WTC11 (cell line): ENCODE data around the gene SBF1. TPM values are rescaled to one million over a fixed set of nuclear protein-coding genes. Genes with fewer than 3 reads are reported as not detected.

ENCODE experiments used
- ATAC-seq: fragments of 200-7000 bp; cut with Tn5 transposase; 2 replicates; pipeline ENCODE4 v1.10.0; 2021; ENCODE audit warnings: mild to moderate bottlenecking, moderate library complexity
- CTCF ChIA-PET: fragments of 300-600 bp; sonication (Branson Sonifier 250); formaldehyde crosslinking; loops from one replicate; lab custom pipeline; 2021; ENCODE audit warnings: antibody characterized with exemption; lab: Charles Lee
- POLR2A ChIA-PET: fragments of 350-600 bp; sonication (Branson Sonifier 250); formaldehyde crosslinking; loops from one replicate; lab custom pipeline; 2021; ENCODE audit warnings: antibody characterized with exemption; lab: Charles Lee
- DNase-seq: peaks from one replicate; pipeline ENCODE4 v3.0.0; 2021; ENCODE audit warnings: low spot score
- H3K27ac Mint-ChIP-seq: 2 replicates; pipeline ENCODE4 v1.8.0; 2021; ENCODE audit warnings: mixed read lengths
- H3K27me3 Mint-ChIP-seq: 2 replicates; pipeline ENCODE4 v1.8.0; 2021; ENCODE audit warnings: low read depth, mild to moderate bottlenecking, moderate library complexity, mixed read lengths
- H3K36me3 Mint-ChIP-seq: 2 replicates; pipeline ENCODE4 v1.8.0; 2021; ENCODE audit warnings: mixed read lengths
- H3K4me1 Mint-ChIP-seq: 2 replicates; pipeline ENCODE4 v1.8.0; 2022; ENCODE audit warnings: mixed read lengths
- H3K4me3 Mint-ChIP-seq: 2 replicates; pipeline ENCODE4 v1.8.0; 2021; ENCODE audit warnings: mild to moderate bottlenecking, moderate library complexity, mixed read lengths
- H3K9me3 Mint-ChIP-seq: 2 replicates; pipeline ENCODE4 v1.8.0; 2021; ENCODE audit warnings: mixed read lengths
- ARID4B ChIP-seq: sonication (generic); formaldehyde crosslinking; IDR thresholded peaks from 2 replicates; pipeline ENCODE4 v1.8.0; 2023; ENCODE audit warnings: missing genetic modification reagents, mild to moderate bottlenecking, borderline replicate concordance
- E2F4 ChIP-seq: sonication (generic); formaldehyde crosslinking; IDR thresholded peaks from 2 replicates; pipeline ENCODE4 v1.8.1; 2022; ENCODE audit warnings: low read depth, mild to moderate bottlenecking, moderate library complexity, missing genetic modification reagents, borderline replicate concordance
- GTF2I ChIP-seq: fragments of 250-450 bp; sonication (Bioruptor Pico); conservative IDR thresholded peaks from 2 replicates; pipeline ENCODE4 v1.4.0; 2021; ENCODE audit warnings: mild to moderate bottlenecking
- IRF1 ChIP-seq: sonication (generic); formaldehyde crosslinking; IDR thresholded peaks from 2 replicates; pipeline ENCODE4 v1.8.0; 2023; ENCODE audit warnings: missing genetic modification reagents
- IRF2 ChIP-seq: sonication (generic); formaldehyde crosslinking; IDR thresholded peaks from 2 replicates; pipeline ENCODE4 v1.8.0; 2022; ENCODE audit warnings: low read depth, missing genetic modification reagents, borderline replicate concordance
- MYBL2 ChIP-seq: sonication (generic); formaldehyde crosslinking; IDR thresholded peaks from 2 replicates; pipeline ENCODE4 v1.8.1; 2023; ENCODE audit warnings: mild to moderate bottlenecking, moderate library complexity, missing genetic modification reagents
- NFATC4 ChIP-seq: fragments of 250-450 bp; sonication (Bioruptor Pico); IDR thresholded peaks from 2 replicates; pipeline ENCODE4 v1.9.0; 2021; ENCODE audit warnings: mild to moderate bottlenecking
- PRDM15 ChIP-seq: sonication (generic); formaldehyde crosslinking; IDR thresholded peaks from 2 replicates; pipeline ENCODE4 v1.8.0; 2022; ENCODE audit warnings: missing genetic modification reagents
- TCF7 ChIP-seq: sonication (generic); formaldehyde crosslinking; IDR thresholded peaks from 2 replicates; pipeline ENCODE4 v1.8.0; 2022; ENCODE audit warnings: mild to moderate bottlenecking, low read depth, missing genetic modification reagents, moderate library complexity
- ZBTB21 ChIP-seq: sonication (generic); formaldehyde crosslinking; IDR thresholded peaks from 2 replicates; pipeline ENCODE4 v1.8.1; 2023; ENCODE audit warnings: mild to moderate bottlenecking, missing genetic modification reagents, borderline replicate concordance
- ZNF416 ChIP-seq: fragments of 250-450 bp; sonication (Bioruptor Pico); IDR thresholded peaks from 2 replicates; pipeline ENCODE4 v1.9.0; 2021; ENCODE audit warnings: mild to moderate bottlenecking, inconsistent platforms
- ZNF671 ChIP-seq: fragments of 250-450 bp; sonication (Bioruptor Pico); IDR thresholded peaks from 2 replicates; pipeline ENCODE4 v1.8.0; 2021; ENCODE audit warnings: mild to moderate bottlenecking
- ZSCAN18 ChIP-seq: fragments of 250-450 bp; sonication (Bioruptor Pico); IDR thresholded peaks from 2 replicates; pipeline ENCODE4 v2.1.2; 2022; ENCODE audit warnings: mild to moderate bottlenecking, moderate library complexity
- total RNA-seq: library from RNA; stranded (reverse); gene quantifications from 3 replicates; pipeline ENCODE4 v1.2.3, GENCODE V29; 2021
- TF ChIP-seq, protein P1 (sequence below): sonication (generic); formaldehyde crosslinking; IDR thresholded peaks from 2 replicates; pipeline ENCODE4 v1.8.0; 2022; ENCODE audit warnings: mild to moderate bottlenecking, missing genetic modification reagents
- TF ChIP-seq, protein P2 (sequence below): fragments of 200-600 bp; IDR thresholded peaks from 2 replicates; pipeline ENCODE4 v1.8.0; 2022; ENCODE audit warnings: antibody characterized with exemption
- TF ChIP-seq, protein P3 (sequence below): fragments of 250-450 bp; sonication (Bioruptor Pico); IDR thresholded peaks from 2 replicates; pipeline ENCODE4 v1.9.0; 2021; ENCODE audit warnings: mild to moderate bottlenecking

SBF1 gene
- total RNA-seq, 1 experiment from 2014 or later = 108 TPM

DNA sequence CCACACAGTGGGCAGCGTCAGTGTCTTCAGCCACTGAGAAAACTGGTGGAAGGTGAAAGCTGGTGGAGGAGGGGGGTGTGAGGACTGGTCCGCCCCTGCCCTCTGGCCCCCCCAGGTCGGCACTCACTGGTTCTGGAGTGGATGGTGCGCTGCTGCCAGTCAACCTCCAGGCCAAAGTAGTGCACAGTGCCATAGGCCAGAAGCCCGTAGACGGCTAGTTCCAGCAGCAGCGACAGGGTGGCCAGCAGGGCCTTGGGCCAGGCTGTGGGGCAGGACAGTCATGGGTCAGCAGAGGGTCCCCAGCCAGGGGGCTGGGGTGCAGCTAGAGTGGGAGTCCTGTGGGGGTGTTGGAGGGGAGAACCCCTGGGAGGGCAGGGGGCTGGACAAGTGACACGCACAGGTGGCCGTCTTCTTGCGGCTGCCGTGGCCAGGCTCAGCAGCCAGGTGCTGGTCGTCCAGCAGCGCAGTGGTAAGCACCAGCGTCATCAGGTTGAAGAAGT lies 30.5 kb upstream of the SBF1 start:
- TF ChIP-seq GTF2I (CRISPR knock-in tag) (no peak), TCF7 (CRISPR knock-in tag) (no peak), IRF2 (CRISPR knock-in tag) (no peak), ZBTB21 (CRISPR knock-in tag) (no peak), ARID4B (CRISPR knock-in tag) (no peak), IRF1 (CRISPR knock-in tag) (no peak), MYBL2 (CRISPR knock-in tag) (no peak), ZNF671 (CRISPR knock-in tag) (no peak), PRDM15 (CRISPR knock-in tag) (no peak), NFATC4 (CRISPR knock-in tag) (no peak), ZNF416 (CRISPR knock-in tag) (no peak), ZSCAN18 (no peak), E2F4 (CRISPR knock-in tag) (no peak)
- TF ChIP-seq, protein P1, sequence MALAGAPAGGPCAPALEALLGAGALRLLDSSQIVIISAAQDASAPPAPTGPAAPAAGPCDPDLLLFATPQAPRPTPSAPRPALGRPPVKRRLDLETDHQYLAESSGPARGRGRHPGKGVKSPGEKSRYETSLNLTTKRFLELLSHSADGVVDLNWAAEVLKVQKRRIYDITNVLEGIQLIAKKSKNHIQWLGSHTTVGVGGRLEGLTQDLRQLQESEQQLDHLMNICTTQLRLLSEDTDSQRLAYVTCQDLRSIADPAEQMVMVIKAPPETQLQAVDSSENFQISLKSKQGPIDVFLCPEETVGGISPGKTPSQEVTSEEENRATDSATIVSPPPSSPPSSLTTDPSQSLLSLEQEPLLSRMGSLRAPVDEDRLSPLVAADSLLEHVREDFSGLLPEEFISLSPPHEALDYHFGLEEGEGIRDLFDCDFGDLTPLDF = no peak
- TF ChIP-seq, protein P2, sequence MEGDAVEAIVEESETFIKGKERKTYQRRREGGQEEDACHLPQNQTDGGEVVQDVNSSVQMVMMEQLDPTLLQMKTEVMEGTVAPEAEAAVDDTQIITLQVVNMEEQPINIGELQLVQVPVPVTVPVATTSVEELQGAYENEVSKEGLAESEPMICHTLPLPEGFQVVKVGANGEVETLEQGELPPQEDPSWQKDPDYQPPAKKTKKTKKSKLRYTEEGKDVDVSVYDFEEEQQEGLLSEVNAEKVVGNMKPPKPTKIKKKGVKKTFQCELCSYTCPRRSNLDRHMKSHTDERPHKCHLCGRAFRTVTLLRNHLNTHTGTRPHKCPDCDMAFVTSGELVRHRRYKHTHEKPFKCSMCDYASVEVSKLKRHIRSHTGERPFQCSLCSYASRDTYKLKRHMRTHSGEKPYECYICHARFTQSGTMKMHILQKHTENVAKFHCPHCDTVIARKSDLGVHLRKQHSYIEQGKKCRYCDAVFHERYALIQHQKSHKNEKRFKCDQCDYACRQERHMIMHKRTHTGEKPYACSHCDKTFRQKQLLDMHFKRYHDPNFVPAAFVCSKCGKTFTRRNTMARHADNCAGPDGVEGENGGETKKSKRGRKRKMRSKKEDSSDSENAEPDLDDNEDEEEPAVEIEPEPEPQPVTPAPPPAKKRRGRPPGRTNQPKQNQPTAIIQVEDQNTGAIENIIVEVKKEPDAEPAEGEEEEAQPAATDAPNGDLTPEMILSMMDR = no peak
- TF ChIP-seq, protein P3, sequence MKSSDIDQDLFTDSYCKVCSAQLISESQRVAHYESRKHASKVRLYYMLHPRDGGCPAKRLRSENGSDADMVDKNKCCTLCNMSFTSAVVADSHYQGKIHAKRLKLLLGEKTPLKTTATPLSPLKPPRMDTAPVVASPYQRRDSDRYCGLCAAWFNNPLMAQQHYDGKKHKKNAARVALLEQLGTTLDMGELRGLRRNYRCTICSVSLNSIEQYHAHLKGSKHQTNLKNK (CRISPR knock-in tag) = no peak
- TF ChIP-seq, all 79 proteins: peak for 0
- Mint-ChIP-seq H3K9me3 (no peaks in the 10 kb centered on the region), H3K4me1 (peaks cover 10% of the 10 kb centered on the region), H3K27me3 (no peaks in the 10 kb centered on the region), H3K27ac (no peak overlapping the region), H3K36me3 (no peaks in the 10 kb centered on the region), H3K4me3 (no peak overlapping the region)
- ATAC-seq = no peak
- CTCF ChIA-PET = interaction anchor here (1.8 kb wide), 1 partner anchor 7 kb away, joined by 9 read pairs; no protein-coding TSS in a partner anchor
- POLR2A ChIA-PET = no interaction called here
- no peak for DNase-seq
